GM12873 (cell line): ENCODE results near the gene RUFY1.

Experiments used
- TF ChIP-seq, protein P1 (sequence below): IDR thresholded peaks from 2 replicates; pipeline ENCODE4 v1.5.1; 2012; ENCODE audit warnings: low read depth, mild to moderate bottlenecking, moderate library complexity, low read length, control low read depth; ENCODE audit not compliant: insufficient read depth; ENCODE audit errors: missing control alignments

RUFY1 gene

DNA sequence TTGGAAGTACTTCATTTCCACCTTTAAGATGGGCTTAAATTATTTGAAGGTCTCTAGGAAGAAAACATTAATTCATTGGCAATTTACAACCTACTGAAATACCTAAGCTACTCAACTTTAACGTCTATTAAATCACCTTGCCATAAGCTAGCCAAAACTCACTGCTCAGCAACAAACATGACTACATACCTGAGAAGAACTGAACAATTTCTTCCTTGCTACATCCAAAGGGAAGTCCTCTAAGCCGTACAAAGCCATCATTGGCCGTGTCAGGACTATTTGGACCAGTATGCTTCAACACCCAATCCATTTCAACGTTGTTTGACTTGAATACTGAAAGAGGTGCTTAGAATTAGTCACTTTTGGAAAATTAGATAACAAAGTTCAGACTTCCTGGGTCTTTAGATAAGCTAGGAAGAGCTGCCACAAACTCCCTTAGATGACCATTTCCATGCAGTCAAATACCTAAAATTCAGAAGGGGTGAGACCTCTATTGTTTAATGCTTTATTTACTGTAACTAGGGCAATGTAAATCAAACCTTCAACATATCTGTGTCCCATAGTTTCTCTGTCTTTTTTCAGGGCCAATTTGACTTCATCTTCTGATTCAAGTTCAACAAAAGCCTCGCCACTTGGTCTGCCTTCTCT is 70.5 kb downstream of the RUFY1 start:
- TF ChIP-seq, protein P1, sequence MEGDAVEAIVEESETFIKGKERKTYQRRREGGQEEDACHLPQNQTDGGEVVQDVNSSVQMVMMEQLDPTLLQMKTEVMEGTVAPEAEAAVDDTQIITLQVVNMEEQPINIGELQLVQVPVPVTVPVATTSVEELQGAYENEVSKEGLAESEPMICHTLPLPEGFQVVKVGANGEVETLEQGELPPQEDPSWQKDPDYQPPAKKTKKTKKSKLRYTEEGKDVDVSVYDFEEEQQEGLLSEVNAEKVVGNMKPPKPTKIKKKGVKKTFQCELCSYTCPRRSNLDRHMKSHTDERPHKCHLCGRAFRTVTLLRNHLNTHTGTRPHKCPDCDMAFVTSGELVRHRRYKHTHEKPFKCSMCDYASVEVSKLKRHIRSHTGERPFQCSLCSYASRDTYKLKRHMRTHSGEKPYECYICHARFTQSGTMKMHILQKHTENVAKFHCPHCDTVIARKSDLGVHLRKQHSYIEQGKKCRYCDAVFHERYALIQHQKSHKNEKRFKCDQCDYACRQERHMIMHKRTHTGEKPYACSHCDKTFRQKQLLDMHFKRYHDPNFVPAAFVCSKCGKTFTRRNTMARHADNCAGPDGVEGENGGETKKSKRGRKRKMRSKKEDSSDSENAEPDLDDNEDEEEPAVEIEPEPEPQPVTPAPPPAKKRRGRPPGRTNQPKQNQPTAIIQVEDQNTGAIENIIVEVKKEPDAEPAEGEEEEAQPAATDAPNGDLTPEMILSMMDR: no peak

DNA sequence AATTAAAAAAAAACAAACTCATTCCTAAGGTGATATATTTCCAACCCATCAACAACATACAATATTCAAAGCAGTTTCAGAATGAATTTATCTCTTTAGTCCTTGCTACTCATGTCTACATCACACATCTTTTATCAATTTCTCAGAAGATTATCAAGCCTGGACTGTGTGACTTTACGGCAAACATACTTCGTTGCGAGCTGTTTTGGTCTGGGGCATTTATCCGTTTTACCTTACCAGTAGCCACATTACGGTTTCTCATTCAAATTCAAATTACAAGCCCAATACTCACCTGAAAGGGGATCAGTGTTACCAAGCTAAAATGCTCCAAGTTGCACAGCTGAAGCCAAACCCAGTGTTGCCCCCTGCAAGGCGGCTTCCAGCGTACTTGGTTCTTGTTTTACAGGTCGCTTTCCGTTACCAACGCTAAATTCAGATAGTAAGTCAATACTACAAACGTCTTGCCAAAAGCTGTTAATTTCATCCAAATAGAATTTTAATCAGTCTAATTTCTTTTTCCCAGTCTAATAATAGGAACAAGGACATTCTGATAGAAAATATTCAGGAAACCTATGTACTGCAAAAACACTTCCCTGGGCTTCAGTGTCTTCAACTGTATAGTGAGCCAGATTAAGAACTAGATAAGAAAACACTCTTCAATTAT is 71.3 kb downstream of the RUFY1 start:
- TF ChIP-seq, protein P1: no peak

DNA sequence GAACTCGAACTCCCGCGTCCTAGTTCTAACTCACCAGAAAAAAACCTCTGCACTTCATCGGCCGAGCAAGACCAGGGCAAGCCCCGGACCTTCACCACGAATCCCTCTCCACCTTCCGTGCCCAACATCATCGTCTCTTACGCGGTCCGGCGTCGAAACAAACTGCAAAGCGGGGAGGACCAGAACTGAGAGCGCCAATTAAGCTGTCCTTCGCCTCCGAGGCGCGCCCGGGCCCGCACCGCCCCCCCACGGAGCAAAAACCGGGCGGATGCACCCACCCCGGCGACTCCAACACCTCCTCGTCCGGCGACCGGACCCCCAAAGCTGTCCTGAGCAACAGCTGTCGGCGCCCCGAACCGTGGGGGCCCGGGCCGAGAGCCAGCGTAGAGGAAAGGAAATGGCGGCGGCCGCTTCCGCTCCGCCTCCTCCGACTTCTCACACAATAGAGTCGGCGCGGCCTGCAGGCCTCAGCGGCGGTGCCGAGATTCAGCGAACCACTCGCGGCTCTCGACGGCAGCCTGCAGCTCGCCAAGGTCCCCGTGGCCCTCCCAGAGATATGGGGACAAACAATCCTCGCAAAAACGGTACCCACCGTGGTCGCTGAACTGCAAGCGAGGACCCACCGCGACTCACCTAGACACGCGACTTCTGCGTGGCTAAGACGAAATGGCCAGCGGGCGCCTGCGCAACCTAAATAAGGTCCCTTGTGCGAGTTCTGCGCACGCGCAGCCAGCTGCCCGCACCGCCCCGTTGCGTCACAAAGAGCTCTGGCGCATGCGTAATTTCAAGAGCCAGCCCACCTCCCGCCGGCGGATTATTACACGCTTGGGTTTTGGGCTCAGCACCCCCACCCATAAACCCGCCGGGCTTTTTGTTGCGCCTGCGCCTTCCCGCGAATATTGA is 72.9 kb downstream of the RUFY1 start, which contains the start of gene HNRNPH1:
Gene HNRNPH1, minus strand, starts transcription at position 669 of the 903 bp plus-strand sequence. Its CDS starts 538 bp downstream, at position 131.
- TF ChIP-seq, protein P1: peak; percentile 5

DNA sequence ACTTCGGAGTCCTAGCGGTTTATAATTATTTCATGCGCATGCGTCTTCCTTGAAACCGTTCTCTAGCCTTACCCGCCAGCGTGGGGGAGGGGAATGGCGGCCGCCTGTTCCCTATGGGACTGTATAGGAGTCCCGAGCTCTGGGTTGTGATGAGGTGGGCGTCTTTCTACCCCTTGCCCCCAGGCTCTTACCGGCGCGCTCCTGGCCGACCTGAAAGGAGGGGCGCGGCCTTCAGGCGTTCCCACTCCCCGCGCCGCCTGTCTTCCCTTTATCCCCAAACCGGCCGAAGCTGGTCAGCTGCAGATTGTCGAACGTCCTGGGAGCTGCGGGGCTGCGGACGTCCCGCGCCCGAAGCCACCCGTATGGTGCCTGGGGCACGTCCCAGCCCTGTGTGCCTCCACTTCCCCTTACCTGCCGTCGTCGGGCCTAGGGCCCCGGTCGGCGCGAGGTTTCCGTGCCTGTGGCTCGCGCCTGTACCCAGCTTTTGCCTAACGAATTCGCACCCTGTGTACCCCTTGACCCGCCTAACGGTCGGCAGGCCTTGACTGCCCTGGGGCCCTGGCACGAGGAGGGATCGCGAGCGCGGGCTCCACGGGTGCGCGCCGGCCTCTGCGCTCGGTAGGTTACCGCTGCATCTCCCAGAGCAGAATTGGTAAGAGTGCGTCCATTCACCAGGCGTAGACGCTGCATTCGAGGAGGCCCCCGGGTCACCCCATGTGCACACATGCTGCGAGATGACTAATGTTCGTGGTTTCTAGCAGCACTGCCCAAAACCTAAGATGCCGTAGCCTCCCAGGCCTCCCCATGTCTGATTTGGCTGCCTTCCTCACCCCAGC is 73.8 kb downstream of the RUFY1 start:
- TF ChIP-seq, protein P1: no peak

DNA sequence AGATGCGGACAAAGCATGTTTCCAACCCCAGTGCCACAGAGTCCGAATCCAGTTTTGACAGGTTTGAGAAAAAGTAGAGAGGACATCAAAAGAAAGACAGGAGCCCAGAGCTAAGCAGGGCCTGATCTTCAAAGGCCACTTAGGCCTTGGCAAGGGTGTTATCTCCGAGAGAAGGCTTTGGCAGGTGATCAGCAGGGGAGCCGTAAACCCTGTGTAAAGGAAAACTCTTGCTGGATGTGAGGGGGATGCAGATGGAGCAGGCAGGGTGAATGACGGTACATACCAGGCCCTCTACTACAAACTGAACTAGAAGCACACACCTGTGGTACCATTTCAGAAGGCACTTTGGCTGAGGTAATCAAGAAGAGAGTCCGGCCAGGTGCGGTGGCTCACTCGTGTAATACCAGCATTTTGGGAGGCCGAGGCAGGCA is 74.5 kb downstream of the RUFY1 start:
- TF ChIP-seq, protein P1: no peak

DNA sequence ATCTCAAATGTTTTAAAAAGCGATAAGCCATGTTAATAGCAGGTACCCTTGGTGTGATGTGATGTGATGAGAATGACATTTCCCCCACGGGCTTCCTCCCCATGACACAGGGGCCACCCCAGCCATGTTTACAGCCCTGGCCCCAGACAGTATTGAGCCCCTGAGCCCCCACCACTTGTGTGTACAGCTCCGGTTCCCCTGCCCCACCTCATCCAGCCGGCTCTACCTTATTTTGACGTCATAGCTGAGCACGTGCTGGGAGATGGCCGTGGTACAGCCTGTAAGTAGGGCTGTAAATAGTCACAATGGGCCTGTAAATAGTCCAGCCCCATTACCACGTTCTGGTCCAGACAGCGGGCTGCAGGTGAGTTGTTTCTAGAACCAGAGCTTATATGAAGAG is 98.1 kb downstream of the RUFY1 start:
- TF ChIP-seq, protein P1: no peak
